Measurements from ENCODE around the gene CERK.

The CERK gene

DNA sequence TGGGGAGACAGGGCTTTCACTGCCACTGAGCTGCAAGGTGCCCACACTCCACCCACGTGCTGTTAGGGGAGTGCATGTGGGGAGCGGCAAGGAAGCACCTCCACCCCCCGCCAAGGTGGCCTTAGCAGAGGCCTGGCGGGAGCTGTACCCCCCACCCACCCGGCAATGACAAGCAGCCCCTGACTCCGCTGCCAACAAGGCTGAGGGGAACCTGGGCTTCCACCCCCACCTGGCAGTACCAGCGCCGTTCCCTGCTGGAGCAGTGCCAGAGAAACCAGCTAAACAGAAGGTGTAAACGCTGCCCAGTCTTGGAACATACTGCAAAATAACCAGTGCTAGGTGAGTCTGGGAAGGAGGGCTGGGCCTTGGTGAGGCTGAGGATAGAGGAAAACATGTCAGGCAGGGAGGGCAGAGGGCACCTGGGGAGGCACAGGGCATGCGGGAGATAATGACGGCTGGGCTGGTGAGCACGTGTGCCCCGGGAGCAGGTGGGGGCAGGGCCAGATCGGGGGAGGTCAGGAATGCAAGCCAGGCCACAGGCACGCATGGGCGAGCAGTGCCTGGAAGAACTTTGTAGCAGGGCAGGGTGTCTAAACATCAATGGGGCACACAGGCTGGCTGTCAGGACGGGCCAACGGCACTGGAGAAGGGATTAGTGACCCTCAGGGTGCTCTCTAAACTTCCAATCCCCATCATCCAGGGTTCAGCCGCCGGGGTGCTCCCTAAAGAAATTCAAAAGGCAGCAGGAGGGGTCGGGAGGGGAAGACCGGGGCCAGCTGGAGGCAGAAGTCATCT, 6.6 kb downstream of the CERK start:
- DNase-seq (ENCODE audit: low spot score) = no peak

DNA sequence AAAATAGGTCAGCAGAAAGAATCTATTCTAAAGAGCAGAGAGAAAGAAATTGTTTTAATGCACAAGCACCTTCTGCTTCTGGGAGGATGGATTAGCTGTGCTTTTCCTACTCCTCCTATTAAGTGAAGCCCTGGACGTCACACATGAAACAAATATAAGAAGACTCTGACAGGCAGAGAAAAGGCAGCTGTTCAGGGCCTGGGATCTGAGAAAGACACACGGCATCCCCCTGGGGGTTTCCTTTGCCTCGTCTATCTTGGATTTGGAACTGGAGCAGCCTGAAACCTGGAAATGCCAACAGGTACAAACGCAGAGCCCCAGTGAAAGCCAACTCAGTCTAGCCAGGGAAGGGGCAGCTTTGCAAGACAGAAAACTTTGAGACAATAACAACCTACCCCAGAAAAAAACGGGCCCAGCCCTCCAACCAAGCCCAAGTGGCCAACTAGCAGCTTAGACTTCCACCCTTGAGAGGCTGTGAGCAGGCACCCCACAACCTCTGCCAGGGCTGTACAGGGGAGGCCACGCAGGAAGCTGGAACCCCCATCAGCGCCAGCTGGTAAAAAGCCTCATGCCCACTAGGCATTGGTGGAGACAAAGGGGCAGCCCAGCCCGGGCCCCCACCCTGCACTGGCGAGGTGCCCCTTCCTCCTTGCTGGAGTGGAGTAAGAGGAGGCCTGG, 7.3 kb downstream of the CERK start:
- no peak for DNase-seq (ENCODE audit: low spot score)

DNA sequence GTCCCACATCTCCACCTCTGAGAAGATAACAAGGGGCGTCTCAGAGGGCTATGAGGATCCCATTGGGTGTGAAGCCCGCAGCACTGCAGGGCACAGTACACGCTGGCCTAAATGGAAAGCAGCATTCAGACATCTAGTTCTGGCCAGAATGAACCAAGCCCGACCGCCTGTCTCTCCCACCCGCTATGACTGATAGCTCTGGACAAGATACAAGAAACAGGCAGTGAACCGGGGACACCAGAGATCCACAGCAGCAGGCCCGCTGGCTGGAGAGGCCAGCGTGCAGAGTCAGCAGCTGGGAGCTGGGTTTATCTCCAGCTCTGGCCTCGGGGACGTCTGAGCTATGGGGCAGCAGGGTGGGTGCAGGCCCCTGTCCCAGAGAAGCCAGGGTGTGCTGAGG, 9.6 kb downstream of the CERK start:
- DNase-seq (ENCODE audit: low spot score) = no peak

DNA sequence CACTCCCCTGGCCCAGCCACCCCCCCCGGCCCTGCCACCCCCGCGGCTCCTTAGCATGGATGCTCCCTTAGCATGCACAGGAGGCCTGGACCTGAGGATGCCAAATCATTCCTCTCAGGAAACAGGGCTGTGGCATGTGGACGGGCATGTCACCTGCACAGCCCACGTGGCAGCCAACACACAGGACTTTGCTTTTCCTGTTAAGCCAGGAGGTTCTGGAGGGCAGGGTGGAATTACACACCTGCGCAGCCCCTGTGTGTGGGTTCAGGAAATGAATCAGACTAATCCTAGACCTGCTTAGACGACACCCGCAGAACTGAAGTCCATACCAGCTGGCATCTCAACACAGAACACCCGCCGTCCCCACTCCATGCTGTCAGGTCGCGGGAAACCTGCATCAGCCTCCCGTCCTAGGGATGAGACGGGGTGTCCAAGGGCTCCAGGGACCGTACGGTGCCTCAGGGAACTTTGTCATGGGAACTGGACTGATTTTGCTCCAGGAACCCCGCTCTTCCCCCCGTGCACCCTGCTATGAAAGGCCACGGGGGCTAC, 10.2 kb downstream of the CERK start:
- DNase-seq (ENCODE audit: low spot score) = no peak

DNA sequence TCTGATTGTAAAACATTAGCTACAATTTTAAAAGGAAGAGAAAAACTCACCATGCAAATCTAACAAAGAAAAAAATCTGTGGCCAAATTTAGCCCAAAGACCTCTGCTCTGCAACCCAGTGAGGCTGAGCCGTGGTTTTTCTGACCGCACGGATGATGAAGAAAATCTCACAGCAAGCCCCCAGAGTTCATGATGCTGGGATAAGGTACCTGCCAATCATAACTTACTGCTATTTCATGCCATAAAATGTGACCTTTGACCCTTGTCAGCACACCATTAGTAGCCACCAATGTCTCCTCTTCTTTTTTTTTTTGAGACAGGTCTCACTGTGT, 11.1 kb downstream of the CERK start:
- DNase-seq (ENCODE audit: low spot score) = no peak

DNA sequence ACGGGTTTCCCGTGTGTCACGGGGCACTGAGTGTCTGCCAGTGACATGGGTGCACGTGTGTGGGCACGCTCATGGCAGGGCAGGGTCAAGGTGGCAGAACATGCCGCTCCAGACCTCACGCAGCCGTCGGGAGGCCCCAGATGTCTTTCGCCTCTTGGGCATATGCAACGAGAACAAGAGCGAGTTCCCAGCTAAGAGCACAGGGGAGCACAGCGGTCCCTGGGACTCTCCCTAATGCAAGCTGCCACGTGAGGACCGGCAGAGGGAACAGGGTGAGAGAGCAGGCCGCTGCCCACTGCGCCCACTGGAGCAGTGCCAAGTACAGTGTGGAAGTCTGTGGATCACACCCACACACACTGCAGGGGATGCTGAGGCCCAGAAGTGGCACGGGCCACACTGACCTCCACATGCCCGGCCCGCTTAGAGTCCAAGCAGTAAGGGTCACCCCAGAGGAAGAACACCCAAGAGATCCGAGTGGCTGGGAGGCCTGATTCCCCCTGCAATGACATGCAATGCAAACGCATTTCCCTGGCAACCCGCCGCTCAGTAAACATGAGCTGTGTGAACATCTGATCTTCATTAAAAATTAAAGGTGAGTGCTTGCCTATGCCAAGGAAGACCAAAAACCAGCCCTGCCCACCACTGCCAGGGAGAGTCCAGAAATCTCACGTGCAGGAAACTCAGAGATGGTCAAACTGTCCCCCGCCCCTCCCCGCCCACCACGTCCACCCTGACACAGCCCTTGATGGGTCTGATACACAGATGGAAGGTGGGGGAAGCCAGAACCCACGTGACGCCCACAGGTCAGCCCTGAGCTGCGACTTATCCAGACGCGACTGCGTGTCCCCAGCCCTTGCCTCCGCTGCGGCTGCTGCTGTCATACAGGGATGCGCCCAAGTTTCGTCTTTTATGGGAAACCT, 11.7 kb downstream of the CERK start:
- DNase-seq (ENCODE audit: low spot score) = no peak

DNA sequence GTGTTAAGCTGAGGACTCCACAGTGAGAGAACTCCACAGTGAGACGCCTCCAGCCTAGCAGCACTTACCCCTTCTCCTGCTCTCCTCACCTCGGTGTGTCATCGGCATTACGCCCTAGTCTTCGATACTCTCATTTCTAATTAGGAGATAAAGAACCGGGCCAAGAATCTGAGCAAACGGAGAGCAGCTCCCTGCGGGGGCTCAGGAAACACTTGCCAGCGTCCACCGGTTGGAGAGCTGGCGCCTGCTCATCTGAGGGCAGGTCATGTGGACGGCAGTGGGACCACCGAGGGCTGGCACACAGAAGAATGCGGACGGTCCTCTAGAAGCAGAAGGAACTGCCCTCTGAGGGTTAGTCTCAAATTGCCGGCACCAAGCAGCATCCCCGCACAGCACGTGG, 13.0 kb downstream of the CERK start:
- DNase-seq (ENCODE audit: low spot score) = no peak

DNA sequence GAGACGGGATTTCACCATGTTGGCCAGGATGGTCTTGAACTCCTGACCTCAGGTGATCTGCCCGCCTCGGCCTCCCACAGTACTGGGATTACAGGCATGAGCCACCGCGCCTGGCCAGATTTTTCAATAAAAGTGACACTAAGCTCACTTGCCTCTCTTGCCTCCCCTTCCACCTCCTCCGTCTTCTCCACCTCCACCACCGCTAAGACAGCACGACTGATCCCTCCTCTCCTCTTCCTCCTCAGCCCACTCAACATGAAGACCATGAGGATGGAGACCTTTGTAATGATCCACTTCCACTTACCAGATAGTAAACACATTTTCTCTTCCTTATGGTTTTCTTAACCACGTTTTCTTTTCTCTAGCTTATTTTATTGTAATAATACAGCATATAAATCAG, 14.2 kb downstream of the CERK start:
- no peak for DNase-seq (ENCODE audit: low spot score)

DNA sequence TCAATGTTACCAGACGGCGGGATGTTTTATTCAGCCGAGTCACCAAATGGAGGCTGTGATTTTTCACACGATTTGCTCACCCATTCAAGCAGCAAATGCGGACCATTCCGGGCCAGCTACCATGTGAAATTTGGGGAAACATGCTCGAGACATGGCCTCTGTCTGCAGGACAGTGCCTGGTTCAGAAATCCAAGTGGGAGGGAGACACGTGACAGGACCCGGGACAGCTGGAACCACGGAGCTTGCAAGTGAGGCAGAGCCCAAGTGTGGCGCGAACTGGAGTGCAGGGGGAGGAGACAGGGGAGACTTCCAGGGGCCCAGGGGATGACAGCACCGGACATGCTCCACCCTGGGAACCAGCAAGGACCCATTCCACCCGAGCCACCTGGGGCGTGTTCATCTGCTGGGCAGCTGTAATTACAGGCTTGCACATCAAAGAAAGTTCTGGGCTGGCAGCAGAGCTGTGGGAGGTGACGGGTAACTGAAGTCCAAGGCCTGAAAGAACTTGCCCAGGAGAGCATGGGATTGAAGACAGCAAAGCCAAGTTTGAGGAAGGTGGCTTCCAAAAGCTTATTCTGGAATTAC, 16.5 kb downstream of the CERK start:
- no peak for DNase-seq (ENCODE audit: low spot score)

DNA sequence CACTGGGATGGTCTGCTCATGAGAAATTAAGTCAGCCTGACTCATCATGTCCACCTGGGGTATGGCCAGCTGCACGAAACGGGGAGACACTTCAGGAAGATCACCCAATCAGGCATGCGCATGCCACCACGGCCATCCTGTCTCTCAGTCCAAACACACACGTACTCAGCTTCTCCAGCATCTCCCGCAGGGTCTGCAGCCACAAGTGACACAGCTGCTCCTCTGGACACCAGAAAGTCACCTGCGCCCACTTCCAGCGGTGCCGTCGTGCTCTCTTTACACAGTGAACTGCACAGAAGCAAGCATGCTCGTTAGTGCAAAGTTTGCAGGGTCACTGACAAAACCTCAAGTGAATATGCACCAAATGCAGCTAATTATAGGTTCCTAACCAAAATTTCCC, 18.1 kb downstream of the CERK start:
- DNase-seq (ENCODE audit: low spot score) = no peak

DNA sequence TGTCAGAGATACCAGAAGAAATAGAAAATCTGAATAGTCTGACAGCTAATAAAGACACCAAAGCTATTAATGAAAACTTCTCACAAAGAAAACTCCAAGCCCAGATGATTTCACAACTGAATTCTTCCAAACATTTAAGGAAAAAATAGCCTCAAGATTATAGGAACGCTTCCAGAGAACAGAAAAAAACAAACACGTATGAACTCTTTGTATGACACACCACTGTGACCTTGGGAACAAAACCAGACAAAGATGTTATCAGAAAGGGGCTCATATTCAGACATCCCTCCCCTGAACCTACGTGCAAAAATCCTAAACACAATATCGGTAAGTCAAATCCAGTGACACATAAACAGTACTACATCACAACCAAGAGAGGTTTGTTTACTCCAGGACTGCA, 23.5 kb downstream of the CERK start:
- DNase-seq (ENCODE audit: low spot score) = no peak

DNA sequence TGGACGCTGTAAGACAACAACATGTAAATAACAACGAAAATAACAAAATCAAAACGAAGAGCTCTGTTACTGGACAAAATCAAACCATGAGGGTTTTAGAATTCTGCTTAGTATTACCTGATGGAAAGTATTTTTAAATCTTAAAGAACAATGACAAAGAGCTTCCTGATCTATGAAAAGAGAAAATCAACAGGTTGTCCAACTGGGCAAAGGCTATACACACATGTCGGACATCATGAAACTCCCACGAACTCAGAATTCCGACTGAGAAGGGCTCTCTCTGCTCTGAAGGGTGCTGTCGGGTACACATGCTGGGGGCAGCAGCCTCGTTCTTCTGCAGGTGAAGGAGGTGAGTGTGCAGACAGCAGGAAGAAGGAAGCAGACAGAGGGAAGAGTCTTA, 25.8 kb downstream of the CERK start:
- DNase-seq (ENCODE audit: low spot score) = no peak

DNA sequence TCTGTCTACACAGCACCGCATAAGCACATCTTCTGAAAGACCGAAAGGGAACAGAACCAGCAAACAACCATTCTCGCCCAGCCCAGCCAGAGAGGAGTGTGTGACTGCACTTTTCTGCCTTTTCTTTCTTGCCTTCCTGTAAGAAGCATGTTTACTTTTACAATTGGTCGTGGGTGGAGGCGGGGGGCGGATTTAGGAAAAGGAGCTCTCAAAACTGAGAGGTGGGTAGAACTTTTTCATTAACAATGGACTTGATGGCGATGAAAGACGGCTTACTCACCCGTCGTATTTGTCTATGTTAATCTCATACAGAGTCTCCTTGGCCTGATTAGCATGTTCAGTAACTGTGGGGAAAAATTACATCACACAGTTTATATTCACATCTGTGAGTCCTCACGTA, 27.2 kb downstream of the CERK start:
- no peak for DNase-seq (ENCODE audit: low spot score)

DNA sequence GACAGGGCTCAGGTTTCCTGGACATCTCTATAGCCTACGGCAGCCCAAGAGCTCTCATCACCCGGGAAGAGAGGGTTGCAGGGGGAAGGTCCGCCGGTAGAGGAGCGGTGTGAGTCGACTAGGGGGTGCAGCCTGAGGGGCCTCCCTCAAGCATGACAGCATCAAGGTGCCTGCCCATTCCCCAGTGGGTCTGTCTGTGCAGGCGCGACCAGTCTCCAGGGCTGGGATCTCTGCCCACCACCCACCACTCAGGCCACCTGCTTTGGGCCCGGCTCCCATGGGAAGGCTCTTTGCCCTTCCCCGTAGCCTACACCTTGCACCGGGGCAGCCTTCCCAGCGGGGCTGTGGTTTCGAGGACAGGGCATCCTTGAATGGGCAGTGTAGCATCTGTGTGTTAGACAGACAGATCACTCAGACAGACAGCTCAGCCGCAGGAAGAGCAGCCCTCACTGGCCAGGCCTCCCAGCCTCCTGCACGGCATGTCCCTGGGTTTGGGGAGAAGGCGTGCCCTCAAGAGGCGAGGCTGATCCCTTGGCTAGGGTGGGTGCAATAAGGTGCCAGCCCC, 29.2 kb downstream of the CERK start:
- no peak for DNase-seq (ENCODE audit: low spot score)

DNA sequence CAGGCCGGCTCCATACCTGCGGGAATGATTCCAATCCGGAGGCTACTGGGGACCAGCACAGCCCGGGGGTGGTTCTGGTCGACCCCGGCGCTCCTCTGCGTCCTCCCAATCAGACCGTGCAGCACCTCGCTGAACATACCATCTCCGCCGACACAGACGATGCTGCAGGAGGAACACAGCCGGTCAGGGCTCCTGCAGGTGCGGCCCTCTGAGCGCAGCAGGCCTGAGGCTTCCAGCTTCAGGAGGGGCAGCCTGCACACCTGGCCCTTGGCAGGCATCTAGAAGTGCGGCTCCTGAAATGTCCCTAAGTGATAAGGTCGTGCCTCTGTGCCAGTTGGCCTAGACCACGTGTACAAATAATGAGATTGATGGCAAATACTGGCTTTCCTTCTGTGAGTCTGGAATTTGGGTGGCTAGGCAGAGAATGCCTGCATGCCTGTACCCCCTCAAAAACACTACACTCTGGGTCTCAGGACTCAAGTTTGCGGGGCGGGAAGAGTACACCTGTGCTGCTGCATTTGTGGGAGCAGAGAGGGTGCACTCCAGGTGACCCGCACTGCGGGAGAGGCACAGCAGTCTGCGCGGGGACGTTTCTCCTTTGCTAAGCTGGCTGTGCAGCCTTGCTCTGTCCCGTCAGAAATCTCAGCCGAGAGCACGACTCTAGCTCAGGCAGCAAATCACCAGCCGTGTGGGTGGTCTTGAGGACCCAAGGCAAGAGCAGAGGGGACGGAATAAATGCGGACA, 30.1 kb downstream of the CERK start:
- no peak for DNase-seq (ENCODE audit: low spot score)

DNA sequence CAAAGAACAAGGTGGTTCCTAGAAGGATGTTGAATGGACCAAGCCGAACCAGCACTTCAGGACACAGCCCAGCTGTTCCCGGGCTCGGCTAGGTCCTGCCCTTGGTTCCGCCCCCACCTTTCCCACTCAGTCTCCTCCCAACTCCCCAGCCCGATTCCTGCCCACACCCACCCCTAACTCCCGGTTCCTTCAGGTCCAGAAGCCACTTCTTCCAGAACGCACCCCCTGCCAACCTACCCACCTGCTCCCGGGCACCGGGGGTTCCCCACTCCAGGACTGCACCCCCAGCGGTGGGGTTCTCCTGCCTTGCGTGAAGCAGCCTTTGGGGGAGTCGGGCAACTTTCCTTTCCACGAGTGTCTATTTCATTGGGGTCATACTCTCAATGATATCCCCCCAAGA, 30.7 kb downstream of the CERK start:
- DNase-seq (ENCODE audit: low spot score) = no peak

DNA sequence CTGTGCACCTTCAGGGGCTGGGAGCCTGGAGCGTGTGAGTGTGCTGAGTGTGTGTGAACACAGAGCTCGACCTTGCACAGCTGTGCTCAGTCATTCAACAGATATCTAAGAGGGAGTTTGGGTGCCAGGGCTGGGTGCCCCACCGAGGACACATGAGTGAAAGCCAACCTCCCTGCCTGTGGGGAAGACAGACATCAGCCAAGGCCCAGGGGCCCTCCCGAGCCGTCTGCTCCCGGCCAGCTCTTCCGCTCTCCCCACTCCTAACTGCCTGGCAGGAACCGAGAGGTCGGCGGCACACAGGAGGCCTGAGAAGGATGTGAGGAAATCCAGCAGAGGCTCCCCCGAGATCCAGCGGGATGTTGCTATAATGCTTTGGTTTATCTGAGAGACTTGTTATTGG, 32.0 kb downstream of the CERK start:
- DNase-seq (ENCODE audit: low spot score) = no peak

DNA sequence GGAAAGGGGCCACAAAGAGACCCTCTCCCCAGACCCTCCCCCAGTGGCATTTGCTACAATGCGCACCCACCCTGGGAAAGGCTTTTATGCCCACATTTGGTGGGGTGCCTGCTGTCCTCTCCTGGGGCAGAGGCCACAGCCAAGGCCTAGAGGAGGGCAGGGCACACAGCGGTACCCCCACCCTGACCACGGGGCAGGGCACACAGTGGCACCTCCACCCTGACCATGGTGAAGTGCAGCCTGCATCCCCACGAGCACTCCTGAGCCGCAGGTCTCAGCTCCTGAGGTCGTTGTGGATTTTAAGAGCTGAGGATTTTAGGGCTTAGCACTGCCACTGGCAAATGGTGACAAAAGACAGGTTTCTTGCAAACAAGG, 34.1 kb downstream of the CERK start:
- DNase-seq (ENCODE audit: low spot score) = no peak

DNA sequence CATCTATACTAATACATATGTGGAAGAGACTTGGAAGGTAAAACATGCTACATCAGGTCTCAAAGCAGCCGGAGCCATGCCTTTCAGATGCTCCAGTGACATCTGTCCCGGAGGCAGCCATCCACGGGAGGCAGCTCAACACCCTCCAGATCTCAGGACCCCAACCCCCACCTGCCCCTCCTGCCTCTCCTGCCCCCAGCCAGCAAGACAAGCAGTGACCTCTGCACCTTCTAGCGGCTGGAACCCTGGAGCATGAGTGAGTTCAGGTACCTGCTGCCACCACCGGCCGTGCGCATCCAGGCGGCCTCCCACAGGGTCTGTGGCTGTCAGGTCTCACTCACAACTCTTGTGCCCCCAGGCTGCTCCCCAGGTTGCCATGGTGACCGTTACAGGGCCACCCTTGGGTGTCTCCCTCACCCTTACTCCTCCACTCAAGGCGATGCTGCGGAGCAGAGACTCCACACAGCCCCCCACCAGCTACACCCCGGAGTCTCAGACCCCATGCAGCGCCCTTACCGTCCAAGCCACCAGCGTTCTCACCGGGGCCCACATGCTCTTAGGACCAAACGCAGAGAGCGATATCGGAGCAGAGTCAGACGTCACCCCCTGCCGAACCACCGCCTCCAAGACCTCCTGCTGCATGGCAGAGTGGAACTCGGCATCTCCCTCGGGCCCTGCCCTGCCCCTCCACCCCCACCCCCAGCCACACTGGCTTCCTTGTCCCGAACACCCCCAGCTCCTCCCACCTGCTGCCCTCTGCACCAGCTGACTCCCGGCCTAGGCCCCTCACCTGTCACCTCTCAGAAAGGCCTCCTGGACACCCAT, 34.7 kb downstream of the CERK start:
- DNase-seq (ENCODE audit: low spot score) = no peak

DNA sequence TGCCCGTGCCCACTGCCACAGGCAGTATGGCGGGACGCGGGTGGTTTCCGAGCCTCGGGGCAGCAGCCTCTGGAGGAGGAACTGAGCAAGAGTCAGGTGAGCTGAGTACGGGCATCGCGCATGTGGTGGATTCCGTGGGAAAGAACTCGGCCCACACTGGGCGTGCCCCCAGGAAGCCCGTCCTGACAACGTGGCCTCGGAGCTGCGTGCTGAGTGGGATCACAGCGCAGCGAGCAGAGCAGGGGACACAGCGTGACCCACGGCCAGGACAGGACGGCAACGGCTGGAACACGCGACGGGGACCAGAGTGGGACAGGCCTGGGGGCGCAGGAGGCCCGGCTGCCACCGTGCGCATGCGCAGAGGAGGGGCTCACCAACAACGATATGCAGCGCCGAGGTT, 36.8 kb downstream of the CERK start:
- no peak for DNase-seq (ENCODE audit: low spot score)
